ENCODE measurements around the gene PAH.

Gene PAH

DNA sequence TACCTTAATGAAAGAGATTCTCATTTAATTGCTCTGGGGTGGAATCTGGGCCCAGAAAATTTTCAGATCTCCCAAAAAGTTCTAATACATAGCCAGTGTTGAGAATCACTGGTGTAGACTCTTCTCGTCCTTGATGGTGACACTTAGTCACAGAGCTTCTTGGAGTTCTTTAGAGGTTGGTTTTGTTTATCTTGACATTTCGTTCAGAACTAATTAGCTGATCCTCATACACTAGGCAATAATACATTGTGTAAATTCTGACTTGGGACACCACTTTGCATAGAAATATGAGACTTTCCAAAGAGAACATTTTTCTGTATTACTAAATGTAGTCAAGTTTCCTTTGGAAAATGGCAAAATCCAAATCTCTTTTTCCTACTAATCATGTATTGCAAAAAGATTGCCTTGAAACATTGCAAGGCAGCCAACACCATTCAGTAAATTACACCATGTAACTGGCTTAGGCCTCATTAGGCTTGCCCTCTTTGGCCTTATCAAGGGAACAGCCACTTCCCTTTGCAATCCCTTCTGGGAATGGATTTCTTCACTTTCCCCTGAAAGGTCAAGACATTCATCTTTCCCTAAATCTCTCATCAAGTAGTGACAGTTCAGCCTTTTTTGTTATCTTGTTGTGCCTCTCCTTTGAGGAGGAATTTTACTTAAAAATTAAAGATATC is 102.2 kb downstream of the PAH start:
- DNase-seq, result no peak

DNA sequence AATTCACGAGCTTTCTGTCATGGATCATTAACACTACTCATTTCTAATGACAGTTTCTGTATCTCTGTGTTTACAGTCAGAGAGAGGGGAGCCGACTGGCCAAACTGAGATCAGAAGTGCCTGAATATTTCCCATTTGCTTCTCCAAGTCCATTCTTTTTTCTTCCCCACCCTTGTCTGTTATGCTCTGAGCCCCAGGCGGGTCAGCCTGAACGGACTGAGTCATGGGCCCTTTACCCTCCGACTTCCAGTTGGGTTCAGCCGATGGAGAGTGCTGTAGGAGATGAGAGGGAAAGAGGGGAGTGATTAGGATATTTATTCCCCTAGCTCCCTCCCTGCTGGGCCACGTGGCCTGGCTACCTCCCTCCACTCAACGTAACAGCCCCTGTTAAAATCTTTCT is 104.7 kb downstream of the PAH start:
- no peak for DNase-seq

DNA sequence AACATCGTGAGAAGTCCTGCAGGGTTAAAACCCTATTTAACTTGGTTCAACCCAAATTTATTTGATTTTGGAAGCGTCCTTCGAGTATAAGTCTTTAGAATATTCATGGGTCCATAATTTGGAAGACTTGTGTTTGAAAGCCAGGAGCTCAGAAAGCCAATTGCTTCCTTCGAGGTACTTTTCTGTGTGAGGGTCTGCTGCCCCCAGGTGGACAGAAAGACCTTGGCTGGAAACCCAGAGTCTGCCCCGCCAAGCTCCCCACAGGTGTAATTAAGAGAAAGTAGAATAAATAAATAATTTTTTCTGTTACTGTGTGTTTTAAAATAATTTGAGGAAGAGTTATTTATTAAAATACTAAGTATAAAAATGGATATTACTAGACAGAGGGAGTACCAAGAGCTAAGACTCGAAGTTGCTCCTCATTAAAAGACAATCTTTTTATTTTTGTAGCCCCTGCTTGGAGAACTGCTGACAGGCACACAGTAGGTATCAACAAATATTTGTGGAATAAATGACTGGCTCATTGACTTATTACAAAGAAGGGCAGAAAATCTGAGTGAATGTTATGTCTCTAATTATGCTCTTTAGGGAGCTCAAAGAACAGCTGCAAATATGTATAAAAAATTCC is 105.8 kb downstream of the PAH start:
- DNase-seq, result no peak

DNA sequence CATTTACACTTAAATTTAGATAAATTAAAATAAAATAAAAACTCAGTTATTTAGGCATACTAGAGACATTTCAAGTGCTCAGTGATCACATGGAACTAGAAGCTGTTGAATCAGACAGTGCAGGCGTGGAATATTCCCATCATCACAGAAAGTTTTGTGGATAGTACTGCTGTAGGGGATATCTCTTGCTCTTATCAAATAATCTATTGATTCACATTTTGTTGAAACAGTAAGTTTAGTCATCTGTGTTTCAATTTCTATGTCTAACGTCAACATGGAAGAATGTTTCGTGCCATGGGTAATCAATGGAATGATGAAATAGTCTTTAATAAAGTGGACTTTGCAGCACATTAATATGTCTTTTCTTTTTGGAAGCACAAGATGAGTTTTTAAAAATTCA is 108.6 kb downstream of the PAH start:
- no peak for DNase-seq

DNA sequence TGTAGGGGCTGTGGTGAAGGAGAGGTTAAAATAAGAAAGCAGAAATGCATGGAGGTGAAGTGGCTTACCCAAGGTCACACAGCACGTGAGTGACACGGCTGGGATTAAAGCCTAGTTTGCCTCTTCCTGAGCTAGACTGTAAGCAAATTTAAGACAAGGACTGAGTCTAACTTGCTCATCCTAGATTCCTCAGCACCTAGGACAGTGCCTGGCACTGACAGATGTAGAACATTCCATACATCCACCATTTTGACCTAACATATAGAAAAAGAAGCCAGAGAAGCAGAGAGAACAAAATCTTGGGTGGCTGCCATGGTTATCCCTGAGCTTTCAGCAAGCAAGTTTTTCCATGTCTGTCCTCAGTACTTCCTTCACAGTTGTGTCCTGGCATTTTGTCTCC is 110.5 kb downstream of the PAH start:
- no peak for DNase-seq

DNA sequence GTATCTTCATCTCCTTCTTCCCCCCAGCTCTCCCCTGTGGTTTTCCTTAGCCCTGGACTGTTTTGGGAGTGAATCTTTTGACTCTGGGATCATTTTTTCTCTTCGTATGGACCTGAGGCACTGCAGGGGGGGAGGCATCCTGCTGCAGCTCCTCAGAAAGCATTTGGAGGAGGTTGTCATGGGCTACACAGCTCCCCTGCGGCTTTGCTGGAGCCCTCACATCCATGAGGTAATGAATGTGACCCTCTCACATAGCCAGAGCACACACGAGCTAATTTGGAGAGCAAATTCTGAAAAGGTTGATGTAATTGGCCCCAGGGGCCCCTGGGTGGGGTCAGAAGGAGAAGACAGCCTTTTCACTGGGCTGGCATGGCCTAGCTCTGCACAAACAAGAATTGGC is 110.9 kb downstream of the PAH start:
- no peak for DNase-seq

DNA sequence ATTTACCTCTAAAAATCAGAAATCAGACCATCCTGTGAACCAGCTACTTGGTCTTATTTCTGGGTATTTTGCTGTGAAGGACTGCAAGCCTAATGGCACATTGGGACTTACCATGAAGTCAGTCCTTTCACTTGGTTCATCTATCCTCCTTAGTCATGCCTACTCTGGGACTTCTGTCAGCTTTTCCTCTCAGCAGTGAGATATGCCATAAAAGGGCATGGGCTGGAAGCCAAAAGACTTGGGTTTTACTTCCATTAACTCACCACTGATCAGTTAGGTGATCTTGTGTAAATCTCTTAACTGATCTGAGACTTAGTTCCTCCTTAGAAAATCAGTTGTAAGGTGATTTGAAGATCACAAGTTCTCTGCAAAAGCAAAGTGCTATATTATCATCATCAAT is 116.5 kb downstream of the PAH start:
- DNase-seq, result no peak

DNA sequence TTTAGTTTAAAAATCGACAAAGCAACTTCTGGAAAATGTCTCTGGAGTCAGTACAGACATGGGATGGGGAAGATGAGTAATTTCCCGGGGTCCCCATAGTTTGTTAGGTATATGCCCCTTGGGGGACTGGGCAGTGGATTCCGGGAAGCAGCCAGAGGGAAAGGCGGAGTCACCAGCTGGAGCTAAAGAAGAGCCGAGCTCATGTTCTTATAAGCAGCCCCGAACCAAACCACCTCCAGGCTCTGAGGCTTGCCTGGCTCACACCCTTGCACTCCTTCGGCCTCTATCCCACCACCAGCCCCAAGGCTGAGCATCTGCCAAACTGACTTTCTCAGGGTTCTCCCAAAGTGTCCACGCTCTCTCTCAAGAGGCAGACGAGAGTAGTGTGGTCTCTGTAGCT is 117.8 kb downstream of the PAH start:
- DNase-seq, result no peak

DNA sequence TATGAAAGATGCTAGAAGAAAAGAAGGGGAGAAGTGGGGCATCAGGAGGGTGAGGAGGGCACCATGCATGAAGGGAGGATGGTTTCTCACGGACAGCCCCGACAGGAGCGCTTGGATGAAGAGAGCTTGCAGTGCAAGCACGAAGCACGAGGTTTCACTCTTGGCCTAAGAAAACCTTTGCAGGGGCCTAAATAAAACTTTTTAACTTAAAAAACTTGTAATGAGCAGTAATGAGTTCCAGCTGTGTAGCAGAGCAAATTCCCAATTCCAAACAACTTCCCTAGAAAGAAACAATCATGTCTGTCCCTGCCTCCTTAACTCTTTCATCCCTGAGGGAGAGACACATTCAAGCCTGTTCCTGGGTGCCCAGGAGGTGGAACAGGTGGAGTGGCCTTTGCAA is 119.5 kb downstream of the PAH start:
- no peak for DNase-seq

DNA sequence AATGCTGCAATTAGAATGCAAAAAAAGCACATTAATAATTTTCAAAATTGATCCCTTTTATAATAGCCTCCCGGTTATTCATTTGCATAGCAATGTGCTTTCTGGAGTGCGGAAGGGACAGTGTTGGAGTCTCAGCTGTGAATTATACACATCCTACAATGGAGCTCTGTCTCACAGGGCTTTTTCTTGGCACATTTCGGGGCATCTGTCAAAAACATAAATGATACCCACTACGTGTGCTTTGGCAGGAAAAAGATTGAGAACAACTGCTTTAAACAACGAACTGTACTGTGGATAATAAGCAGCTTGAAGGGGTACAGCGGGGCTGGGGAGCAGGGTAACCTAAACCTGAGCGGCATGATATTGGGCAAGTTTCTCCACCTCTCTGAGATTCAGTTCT is 123.1 kb downstream of the PAH start:
- no peak for DNase-seq

Measured in activated gamma-delta T cell treated with Interleukin-2 at 50 U/mL for 16 hours (primary cell).